ENCODE measurements around the gene NRG2.

The NRG2 gene

DNA sequence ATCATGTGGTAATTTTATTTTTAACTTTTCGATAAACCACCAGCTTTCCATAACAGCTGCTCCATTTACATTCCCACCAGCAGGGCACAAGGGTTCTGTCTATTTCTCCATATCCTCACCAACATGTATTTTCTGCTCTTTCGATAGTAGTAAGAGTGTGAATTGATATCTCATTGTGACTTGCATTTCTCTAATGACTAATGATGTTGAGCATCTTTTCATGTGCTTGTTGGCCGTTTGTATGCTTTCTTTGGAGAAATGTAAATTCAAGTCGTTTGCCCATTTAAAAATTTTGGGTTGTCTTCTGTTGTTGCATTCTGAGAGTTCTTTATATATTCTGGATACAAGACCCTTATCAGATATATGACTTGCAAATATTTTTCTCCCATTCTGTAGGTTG is 201.6 kb downstream of the NRG2 start:
- Histone ChIP-seq H3K36me3 (ENCODE audit: control insufficient read depth in 2 of 2, insufficient read depth in 2 of 2, low read length in 2 of 2) (no peaks in the 10 kb centered on the region), H3K9ac (ENCODE audit: low read length in 2 of 2) (no peak overlapping the region), H3K4me1 (ENCODE audit: control insufficient read depth, insufficient read depth, low read length) (no peaks in the 10 kb centered on the region), H3K4me3 (ENCODE audit: low read length in 2 of 2) (no peak overlapping the region), H3K27me3 (ENCODE audit: control insufficient read depth in 1 of 2, insufficient read depth in 2 of 2, low read length in 2 of 2) (peaks cover 5 to 17% of the 10 kb centered on the region in 2 donors), H3K27ac (ENCODE audit: low read length) (no peak overlapping the region), H3K9me3 (ENCODE audit: control insufficient read depth in 2 of 2, low read length in 2 of 2) (no peaks in the 10 kb centered on the region)

DNA sequence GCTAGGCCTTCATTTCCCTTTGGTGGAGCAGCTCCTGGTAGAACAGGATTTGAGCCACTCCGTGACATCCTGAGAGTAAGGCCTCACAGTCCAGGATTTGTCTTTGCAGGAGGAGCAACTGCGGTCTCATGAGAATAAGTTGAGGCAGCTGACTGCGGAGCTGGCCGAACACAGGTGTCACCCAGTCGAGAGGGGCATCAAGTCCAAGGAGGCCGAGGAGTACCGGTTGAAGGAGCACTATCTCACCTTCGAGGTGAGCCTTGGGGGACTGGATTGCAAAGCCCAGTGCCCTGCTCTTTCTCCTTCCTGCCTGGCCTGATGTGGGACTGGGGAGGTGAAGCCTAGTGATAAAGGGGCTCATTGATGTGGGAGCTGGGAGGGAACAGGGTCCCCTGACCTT is 203.2 kb downstream of the NRG2 start:
- no peaks in the 10 kb centered on the region for H3K4me1 ChIP-seq (ENCODE audit: control insufficient read depth, insufficient read depth, low read length)
- no peak overlapping the region for H3K27ac ChIP-seq (ENCODE audit: low read length)
- no peaks in the 10 kb centered on the region for H3K36me3 ChIP-seq (ENCODE audit: control insufficient read depth in 2 of 2, insufficient read depth in 2 of 2, low read length in 2 of 2)
- H3K27me3 ChIP-seq (ENCODE audit: control insufficient read depth in 1 of 2, insufficient read depth in 2 of 2, low read length in 2 of 2) = peaks cover 16 to 24% of the 10 kb centered on the region in 2 donors
- H3K9ac ChIP-seq (ENCODE audit: low read length in 2 of 2) = no peak overlapping the region
- no peak overlapping the region for H3K4me3 ChIP-seq (ENCODE audit: low read length in 2 of 2)
- H3K9me3 ChIP-seq (ENCODE audit: control insufficient read depth in 2 of 2, low read length in 2 of 2) = no peaks in the 10 kb centered on the region

DNA sequence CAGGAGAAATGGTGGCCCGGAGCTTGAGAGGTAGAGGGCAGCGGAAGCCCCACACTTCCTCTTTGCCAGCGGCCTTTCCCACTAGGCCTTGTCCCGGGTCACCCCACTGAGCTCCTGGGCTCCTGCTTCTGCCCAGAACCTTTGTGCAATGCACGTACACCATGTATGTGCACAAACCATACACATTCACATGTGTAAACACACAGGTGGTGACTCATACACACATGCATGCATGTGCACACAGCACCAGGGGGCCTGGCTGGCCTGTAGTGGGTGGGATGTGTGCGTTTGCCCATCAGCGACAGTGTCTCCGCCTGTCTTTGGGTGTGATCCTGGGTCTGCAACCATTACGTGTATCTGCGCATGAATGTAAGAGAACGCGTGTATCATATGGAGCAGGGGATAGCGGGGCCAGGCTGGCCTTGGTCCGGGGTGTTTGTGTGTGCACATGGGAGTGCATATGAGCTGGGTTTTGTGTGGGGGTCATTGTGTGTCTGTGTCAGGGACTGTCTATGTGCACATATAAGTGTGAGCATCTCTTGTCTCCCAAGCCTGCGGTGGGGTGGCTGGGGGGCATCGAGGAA is 203.8 kb downstream of the NRG2 start:
- peaks cover 16 to 24% of the 10 kb centered on the region in 2 donors for H3K27me3 ChIP-seq (ENCODE audit: control insufficient read depth in 1 of 2, insufficient read depth in 2 of 2, low read length in 2 of 2)
- H3K4me3 ChIP-seq (ENCODE audit: low read length in 2 of 2) = no peak overlapping the region
- no peaks in the 10 kb centered on the region for H3K9me3 ChIP-seq (ENCODE audit: control insufficient read depth in 2 of 2, low read length in 2 of 2)
- H3K4me1 ChIP-seq (ENCODE audit: control insufficient read depth, insufficient read depth, low read length) = no peaks in the 10 kb centered on the region
- H3K27ac ChIP-seq (ENCODE audit: low read length) = no peak overlapping the region
- H3K36me3 ChIP-seq (ENCODE audit: control insufficient read depth in 2 of 2, insufficient read depth in 2 of 2, low read length in 2 of 2) = no peaks in the 10 kb centered on the region
- no peak overlapping the region for H3K9ac ChIP-seq (ENCODE audit: low read length in 2 of 2)

DNA sequence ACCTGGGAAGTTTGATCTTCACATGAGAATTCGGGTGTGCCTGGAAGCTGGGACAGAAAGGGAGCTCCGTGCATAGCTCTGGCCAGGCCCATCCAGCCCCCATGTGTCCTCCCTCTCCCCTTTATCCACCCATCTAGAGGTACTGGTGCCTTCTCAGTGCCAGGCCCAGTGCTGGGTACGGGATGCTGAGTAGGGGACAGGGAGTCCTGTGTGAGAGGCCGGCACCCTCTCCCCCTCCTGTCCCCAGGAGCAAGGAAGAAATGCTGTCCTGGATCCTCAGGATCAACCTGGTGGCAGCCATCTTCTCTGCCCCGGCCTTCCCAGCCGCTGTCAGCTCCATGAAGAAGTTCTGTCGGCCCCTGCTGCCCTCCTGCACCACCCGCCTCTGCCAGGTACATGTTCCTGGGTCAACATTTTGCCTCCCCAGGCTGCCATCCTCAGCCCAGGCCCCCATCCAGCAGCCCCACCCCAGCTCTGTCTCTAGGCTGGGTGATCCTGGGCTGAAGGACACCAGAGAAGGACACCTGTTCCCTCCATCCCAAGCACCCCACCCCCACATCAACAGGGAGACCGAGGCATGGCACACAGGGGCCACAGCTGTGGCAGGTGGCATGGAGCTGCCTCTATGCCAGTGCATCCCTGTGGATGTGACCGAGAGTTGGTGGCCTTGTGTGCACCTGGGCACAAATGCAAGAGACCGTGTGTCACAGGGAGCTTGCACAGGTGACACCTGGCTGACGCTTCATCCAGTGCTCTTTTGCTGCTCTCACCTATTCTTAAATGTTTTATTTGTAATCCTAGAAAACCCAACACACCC is 204.5 kb downstream of the NRG2 start:
- H3K27me3 ChIP-seq (ENCODE audit: control insufficient read depth in 1 of 2, insufficient read depth in 2 of 2, low read length in 2 of 2) = peaks cover 15 to 24% of the 10 kb centered on the region in 2 donors
- no peak overlapping the region for H3K27ac ChIP-seq (ENCODE audit: low read length)
- no peaks in the 10 kb centered on the region for H3K4me1 ChIP-seq (ENCODE audit: control insufficient read depth, insufficient read depth, low read length)
- H3K9ac ChIP-seq (ENCODE audit: low read length in 2 of 2) = no peak overlapping the region
- H3K4me3 ChIP-seq (ENCODE audit: low read length in 2 of 2) = no peak overlapping the region
- H3K36me3 ChIP-seq (ENCODE audit: control insufficient read depth in 2 of 2, insufficient read depth in 2 of 2, low read length in 2 of 2) = no peaks in the 10 kb centered on the region
- no peaks in the 10 kb centered on the region for H3K9me3 ChIP-seq (ENCODE audit: control insufficient read depth in 2 of 2, low read length in 2 of 2)

DNA sequence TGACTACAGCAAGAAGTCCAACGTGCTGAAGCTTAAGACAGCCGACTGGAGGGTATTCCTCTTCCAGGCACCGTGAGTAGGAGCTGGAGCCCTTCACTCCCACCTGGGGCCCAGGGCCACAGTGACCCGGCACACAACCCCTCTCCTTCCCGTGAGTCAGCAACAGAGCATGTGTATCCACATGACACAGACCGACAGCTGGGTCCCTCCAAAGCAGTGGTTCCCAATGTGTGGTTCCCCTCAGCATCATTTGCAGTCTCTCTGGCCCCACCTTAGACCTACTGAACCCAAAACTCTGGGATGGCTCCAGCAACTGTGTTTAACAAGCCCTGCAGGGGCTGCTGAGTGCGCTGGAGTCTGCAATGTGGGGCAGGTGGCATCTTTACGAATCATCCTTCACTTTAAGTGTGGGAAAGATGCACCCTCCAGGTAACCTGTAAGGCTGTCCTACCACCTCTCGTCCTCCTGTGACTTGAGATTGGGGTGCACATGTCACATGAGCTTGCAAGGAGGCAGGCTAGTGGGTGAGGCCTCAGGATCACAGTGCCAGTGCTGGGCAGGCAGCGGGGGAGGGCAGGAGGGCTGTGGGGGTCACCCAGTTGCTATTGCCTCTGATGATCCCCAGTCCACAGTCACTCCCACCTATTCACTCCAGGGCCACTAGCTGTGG is 205.3 kb downstream of the NRG2 start:
- H3K27me3 ChIP-seq (ENCODE audit: control insufficient read depth in 1 of 2, insufficient read depth in 2 of 2, low read length in 2 of 2) = peaks cover 11 to 21% of the 10 kb centered on the region in 2 donors
- H3K9ac ChIP-seq (ENCODE audit: low read length in 2 of 2) = no peak overlapping the region
- H3K36me3 ChIP-seq (ENCODE audit: control insufficient read depth in 2 of 2, insufficient read depth in 2 of 2, low read length in 2 of 2) = no peaks in the 10 kb centered on the region
- no peaks in the 10 kb centered on the region for H3K9me3 ChIP-seq (ENCODE audit: control insufficient read depth in 2 of 2, low read length in 2 of 2)
- no peak overlapping the region for H3K27ac ChIP-seq (ENCODE audit: low read length)
- no peak overlapping the region for H3K4me3 ChIP-seq (ENCODE audit: low read length in 2 of 2)
- no peaks in the 10 kb centered on the region for H3K4me1 ChIP-seq (ENCODE audit: control insufficient read depth, insufficient read depth, low read length)

DNA sequence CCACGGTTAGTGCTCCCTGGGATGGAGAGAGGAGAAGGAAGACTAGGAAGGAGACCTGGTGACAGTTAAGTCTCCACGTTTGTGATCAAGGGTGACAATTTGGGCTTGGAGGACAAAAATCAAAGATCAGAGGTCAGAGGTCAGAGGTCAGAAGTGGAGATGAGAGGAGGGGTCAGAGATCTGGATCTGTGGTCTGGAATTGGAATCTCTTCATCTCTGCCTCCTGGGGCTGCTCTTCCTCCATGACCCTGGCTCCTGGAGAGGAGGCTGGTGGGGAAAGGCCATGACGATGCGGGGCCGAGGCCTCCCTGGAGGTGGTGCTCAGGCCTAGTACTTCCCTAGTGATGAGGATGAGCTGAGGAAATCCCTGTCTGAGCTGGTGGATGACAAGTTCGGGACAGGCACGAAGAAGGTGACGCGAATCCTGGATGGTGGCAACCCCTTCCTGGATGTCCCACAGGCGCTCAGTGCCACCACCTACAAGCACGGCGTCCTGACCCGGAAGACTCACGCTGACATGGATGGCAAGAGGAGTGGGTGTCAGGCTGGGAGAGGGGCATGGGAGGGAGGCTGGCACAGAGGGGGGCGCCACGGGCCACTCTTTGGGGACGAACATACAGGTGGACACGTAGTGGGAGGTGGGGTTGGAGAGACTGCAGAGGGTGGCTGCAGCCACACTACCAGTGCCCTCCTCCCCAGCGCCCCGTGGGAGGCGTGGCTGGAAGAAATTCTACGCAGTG is 206.5 kb downstream of the NRG2 start:
- no peak overlapping the region for H3K27ac ChIP-seq (ENCODE audit: low read length)
- H3K4me1 ChIP-seq (ENCODE audit: control insufficient read depth, insufficient read depth, low read length) = no peaks in the 10 kb centered on the region
- H3K9me3 ChIP-seq (ENCODE audit: control insufficient read depth in 2 of 2, low read length in 2 of 2) = no peaks in the 10 kb centered on the region
- H3K9ac ChIP-seq (ENCODE audit: low read length in 2 of 2) = no peak overlapping the region
- H3K36me3 ChIP-seq (ENCODE audit: control insufficient read depth in 2 of 2, insufficient read depth in 2 of 2, low read length in 2 of 2) = no peaks in the 10 kb centered on the region
- peaks cover 11 to 15% of the 10 kb centered on the region in 2 donors for H3K27me3 ChIP-seq (ENCODE audit: control insufficient read depth in 1 of 2, insufficient read depth in 2 of 2, low read length in 2 of 2)
- no peak overlapping the region for H3K4me3 ChIP-seq (ENCODE audit: low read length in 2 of 2)

DNA sequence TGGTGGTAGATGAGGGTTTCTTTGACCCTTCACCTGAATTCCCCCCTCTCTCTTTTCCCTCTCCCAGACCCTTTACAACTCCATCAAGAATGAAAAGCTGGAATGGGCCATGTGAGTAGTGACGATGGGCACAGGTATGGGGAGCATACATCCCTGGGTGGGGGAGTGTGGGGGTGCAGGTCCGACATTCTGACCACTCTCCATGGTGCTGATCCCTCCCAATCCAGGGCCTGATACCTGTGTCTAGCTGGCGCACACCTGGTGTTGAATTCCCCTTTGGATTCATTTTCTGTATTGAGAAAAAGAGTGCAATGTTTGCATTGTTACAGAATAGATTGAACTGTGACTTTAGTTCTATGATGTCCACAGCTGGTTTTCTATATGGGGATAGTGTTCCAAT is 207.4 kb downstream of the NRG2 start:
- Histone ChIP-seq H3K4me1 (ENCODE audit: control insufficient read depth, insufficient read depth, low read length) (no peaks in the 10 kb centered on the region), H3K9ac (ENCODE audit: low read length in 2 of 2) (no peak overlapping the region), H3K27me3 (ENCODE audit: control insufficient read depth in 1 of 2, insufficient read depth in 2 of 2, low read length in 2 of 2) (peaks cover 11 to 15% of the 10 kb centered on the region in 2 donors), H3K4me3 (ENCODE audit: low read length in 2 of 2) (no peak overlapping the region), H3K27ac (ENCODE audit: low read length) (no peak overlapping the region), H3K36me3 (ENCODE audit: control insufficient read depth in 2 of 2, insufficient read depth in 2 of 2, low read length in 2 of 2) (no peaks in the 10 kb centered on the region), H3K9me3 (ENCODE audit: control insufficient read depth in 2 of 2, low read length in 2 of 2) (no peaks in the 10 kb centered on the region)

DNA sequence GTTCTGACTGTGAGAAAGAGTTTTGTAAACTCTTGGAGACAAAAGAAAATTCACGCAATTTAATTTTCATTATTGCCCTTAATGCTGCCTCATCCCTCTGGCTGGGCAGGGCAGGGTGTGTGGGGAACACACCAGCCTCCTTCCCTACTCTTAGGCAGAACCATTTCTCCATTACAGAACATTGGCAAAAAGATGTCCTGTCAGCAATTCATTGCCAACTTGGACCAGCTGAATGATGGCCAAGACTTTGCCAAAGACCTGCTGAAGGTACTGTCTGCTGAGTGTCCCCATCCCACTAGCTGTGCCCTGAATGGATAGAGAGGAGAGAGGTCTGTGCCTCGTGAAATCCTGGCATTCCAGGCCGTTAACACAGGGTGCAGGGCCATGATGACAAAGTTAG is 209.6 kb downstream of the NRG2 start:
- Histone ChIP-seq H3K4me3 (ENCODE audit: low read length in 2 of 2) (no peak overlapping the region), H3K9me3 (ENCODE audit: control insufficient read depth in 2 of 2, low read length in 2 of 2) (no peaks in the 10 kb centered on the region), H3K36me3 (ENCODE audit: control insufficient read depth in 2 of 2, insufficient read depth in 2 of 2, low read length in 2 of 2) (no peaks in the 10 kb centered on the region), H3K27me3 (ENCODE audit: control insufficient read depth in 1 of 2, insufficient read depth in 2 of 2, low read length in 2 of 2) (peaks cover 11 to 15% of the 10 kb centered on the region in 2 donors), H3K27ac (ENCODE audit: low read length) (no peak overlapping the region), H3K4me1 (ENCODE audit: control insufficient read depth, insufficient read depth, low read length) (no peaks in the 10 kb centered on the region), H3K9ac (ENCODE audit: low read length in 2 of 2) (no peak overlapping the region)

DNA sequence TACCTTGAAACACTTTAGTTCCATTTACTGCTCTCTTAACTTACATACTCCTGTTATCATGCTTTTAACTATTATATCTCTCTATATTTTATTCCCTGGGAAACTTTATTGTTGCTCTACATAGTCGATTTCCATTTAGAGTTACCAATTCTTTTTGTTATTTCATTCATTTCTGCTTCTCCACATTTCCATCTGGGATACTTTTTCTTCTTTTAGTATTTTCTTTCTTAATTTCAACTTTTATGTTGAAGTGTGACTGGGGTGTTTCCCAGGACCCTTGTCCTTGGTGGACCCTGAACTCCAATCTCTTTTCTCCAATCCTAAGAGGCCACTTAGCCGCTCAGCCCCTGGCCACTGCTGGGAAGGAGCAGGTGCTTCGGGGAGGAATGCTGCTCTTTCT is 211.5 kb downstream of the NRG2 start:
- H3K4me3 ChIP-seq (ENCODE audit: low read length in 2 of 2) = no peak overlapping the region
- H3K36me3 ChIP-seq (ENCODE audit: control insufficient read depth in 2 of 2, insufficient read depth in 2 of 2, low read length in 2 of 2) = no peaks in the 10 kb centered on the region
- no peaks in the 10 kb centered on the region for H3K4me1 ChIP-seq (ENCODE audit: control insufficient read depth, insufficient read depth, low read length)
- H3K9me3 ChIP-seq (ENCODE audit: control insufficient read depth in 2 of 2, low read length in 2 of 2) = no peaks in the 10 kb centered on the region
- H3K27me3 ChIP-seq (ENCODE audit: control insufficient read depth in 1 of 2, insufficient read depth in 2 of 2, low read length in 2 of 2) = peaks cover 11 to 12% of the 10 kb centered on the region in 2 donors
- H3K9ac ChIP-seq (ENCODE audit: low read length in 2 of 2) = no peak overlapping the region
- H3K27ac ChIP-seq (ENCODE audit: low read length) = no peak overlapping the region

DNA sequence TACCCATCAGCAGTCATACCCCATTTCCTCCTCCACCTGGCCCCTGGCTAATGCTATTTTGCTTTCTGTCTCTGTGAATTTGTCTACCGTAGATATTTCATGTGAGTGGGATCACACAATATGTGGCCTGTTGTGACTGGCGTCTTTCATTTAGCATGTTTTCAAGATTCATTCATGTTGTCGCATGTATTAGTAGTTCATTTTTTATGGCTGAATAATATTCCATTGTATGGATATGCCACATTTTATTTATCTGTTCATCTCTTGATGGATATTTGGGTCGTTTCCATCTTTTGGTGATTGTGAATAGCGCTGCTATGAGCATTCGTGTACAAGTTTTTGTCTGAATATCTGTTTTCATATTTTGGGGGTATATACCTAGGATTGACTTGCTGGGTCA is 213.6 kb downstream of the NRG2 start:
- H3K4me3 ChIP-seq (ENCODE audit: low read length in 2 of 2) = no peak overlapping the region
- no peak overlapping the region for H3K27ac ChIP-seq (ENCODE audit: low read length)
- no peaks in the 10 kb centered on the region for H3K4me1 ChIP-seq (ENCODE audit: control insufficient read depth, insufficient read depth, low read length)
- H3K36me3 ChIP-seq (ENCODE audit: control insufficient read depth in 2 of 2, insufficient read depth in 2 of 2, low read length in 2 of 2) = no peaks in the 10 kb centered on the region
- no peak overlapping the region for H3K9ac ChIP-seq (ENCODE audit: low read length in 2 of 2)
- H3K9me3 ChIP-seq (ENCODE audit: control insufficient read depth in 2 of 2, low read length in 2 of 2) = no peaks in the 10 kb centered on the region
- H3K27me3 ChIP-seq (ENCODE audit: control insufficient read depth in 1 of 2, insufficient read depth in 2 of 2, low read length in 2 of 2) = peaks cover 0 to 3% of the 10 kb centered on the region in 2 donors
